ENCODE results near the gene COBL. TPM values are rescaled to one million over a fixed set of nuclear protein-coding genes. Genes with fewer than 3 reads are reported as not detected.
A peak's percentile ranks its signal among the peaks of the same experiment; 100 is the strongest.

The COBL gene
- total RNA-seq, 4 donors from 2014 or later = 50.2 to 156 (median 65.1) TPM

DNA sequence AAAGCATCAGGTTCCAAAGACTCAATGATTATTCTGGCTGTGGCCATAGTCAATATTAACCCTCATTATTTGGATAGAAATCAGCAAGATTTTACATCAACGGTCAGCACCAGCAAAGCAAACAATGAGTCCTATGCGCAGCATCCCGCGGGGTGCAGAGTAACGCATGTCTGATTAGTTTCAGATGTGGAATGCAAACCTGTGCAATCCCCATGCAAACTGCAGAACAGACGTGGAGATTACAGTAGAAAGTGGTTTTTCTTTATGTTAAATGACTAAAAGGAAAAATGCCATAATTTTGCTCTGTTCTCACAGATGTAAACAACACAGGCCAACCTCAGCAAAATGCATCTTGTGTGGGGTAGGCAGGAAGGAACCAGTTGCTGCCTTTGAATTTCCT, 275.8 kb downstream of the COBL start:
- no peaks in the 10 kb centered on the region for H3K4me1 ChIP-seq
- no peak for DNase-seq (ENCODE audit: low spot score in 2 of 2)
- peaks cover 4% of the 10 kb centered on the region for H3K36me3 ChIP-seq
- TF ChIP-seq EP300 (IDR thresholded peaks at IDR 0.05) (no peak), POLR2AphosphoS5 (IDR thresholded peaks at IDR 0.05) (no peak), POLR2A (IDR thresholded peaks at IDR 0.05) (no peak)
- TF ChIP-seq, protein P1, sequence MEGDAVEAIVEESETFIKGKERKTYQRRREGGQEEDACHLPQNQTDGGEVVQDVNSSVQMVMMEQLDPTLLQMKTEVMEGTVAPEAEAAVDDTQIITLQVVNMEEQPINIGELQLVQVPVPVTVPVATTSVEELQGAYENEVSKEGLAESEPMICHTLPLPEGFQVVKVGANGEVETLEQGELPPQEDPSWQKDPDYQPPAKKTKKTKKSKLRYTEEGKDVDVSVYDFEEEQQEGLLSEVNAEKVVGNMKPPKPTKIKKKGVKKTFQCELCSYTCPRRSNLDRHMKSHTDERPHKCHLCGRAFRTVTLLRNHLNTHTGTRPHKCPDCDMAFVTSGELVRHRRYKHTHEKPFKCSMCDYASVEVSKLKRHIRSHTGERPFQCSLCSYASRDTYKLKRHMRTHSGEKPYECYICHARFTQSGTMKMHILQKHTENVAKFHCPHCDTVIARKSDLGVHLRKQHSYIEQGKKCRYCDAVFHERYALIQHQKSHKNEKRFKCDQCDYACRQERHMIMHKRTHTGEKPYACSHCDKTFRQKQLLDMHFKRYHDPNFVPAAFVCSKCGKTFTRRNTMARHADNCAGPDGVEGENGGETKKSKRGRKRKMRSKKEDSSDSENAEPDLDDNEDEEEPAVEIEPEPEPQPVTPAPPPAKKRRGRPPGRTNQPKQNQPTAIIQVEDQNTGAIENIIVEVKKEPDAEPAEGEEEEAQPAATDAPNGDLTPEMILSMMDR (IDR thresholded peaks at IDR 0.05) = no peak
- H3K9me3 ChIP-seq = no peaks in the 10 kb centered on the region
- H3K4me3 ChIP-seq = no peak overlapping the region
- WGBS = 61% methylated on average over 6 of the region's 6 CpGs
- H3K27me3 ChIP-seq = no peaks in the 10 kb centered on the region
- H3K27ac ChIP-seq = no peak overlapping the region

DNA sequence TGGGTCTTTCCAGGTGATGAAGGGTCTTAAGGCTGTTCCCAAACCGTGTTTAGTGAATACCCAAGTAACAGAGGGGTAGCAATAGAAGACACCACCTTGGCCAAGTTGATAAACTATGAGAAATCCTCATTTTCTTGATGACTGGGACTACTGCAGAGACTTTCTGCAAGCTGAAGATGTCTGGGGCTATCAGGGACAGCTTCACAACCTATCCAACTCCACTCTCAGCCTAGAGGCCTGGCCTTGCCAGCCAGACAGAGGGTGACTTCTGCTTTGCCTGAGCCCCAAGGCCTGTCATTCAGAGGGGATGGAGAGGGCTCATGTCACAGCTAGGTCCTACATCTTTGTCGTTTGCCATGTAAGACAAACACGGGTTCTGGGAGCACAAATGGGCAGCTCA, 278.0 kb downstream of the COBL start:
- H3K4me3 ChIP-seq = no peak overlapping the region
- no peaks in the 10 kb centered on the region for H3K27me3 ChIP-seq
- H3K4me1 ChIP-seq = no peaks in the 10 kb centered on the region
- no peak for DNase-seq (ENCODE audit: low spot score in 2 of 2)
- peaks cover 4% of the 10 kb centered on the region for H3K36me3 ChIP-seq
- H3K27ac ChIP-seq = no peak overlapping the region
- 90% methylated on average over 3 of the region's 3 CpGs for WGBS
- TF ChIP-seq, protein P1 (IDR thresholded peaks at IDR 0.05) = no peak
- no peak for TF ChIP-seq POLR2AphosphoS5 (IDR thresholded peaks at IDR 0.05)
- no peaks in the 10 kb centered on the region for H3K9me3 ChIP-seq

GRCh38 chr7:51035716-51036115, 280.9 kb downstream of the COBL start:
- H3K4me1 ChIP-seq = no peaks in the 10 kb centered on the region
- WGBS = 79% methylated on average over 8 of the region's 8 CpGs
- no peaks in the 10 kb centered on the region for H3K27me3 ChIP-seq
- peaks cover 4% of the 10 kb centered on the region for H3K36me3 ChIP-seq
- no peak for TF ChIP-seq POLR2A (IDR thresholded peaks at IDR 0.05)
- TF ChIP-seq POLR2AphosphoS5 (IDR thresholded peaks at IDR 0.05) = no peak
- TF ChIP-seq, protein P1 (IDR thresholded peaks at IDR 0.05) = no peak
- no peak for TF ChIP-seq EP300 (IDR thresholded peaks at IDR 0.05)
- H3K27ac ChIP-seq = no peak overlapping the region
- H3K9me3 ChIP-seq = no peaks in the 10 kb centered on the region
- no peak for DNase-seq (ENCODE audit: low spot score in 2 of 2)
- no peak overlapping the region for H3K4me3 ChIP-seq

- TF ChIP-seq, protein P1 (IDR thresholded peaks at IDR 0.05) = no peak
- TF ChIP-seq POLR2A (IDR thresholded peaks at IDR 0.05) (no peak), EP300 (IDR thresholded peaks at IDR 0.05) (no peak), POLR2AphosphoS5 (IDR thresholded peaks at IDR 0.05) (no peak)
- Histone ChIP-seq H3K27ac (no peak overlapping the region), H3K9me3 (no peaks in the 10 kb centered on the region), H3K4me3 (no peak overlapping the region), H3K36me3 (peaks cover 4% of the 10 kb centered on the region), H3K27me3 (no peaks in the 10 kb centered on the region), H3K4me1 (no peaks in the 10 kb centered on the region)
- WGBS = 45% methylated on average over 10 of the region's 10 CpGs
- DNase-seq (ENCODE audit: low spot score in 2 of 2) = peak in 1 of 2 donors; percentile 37
These were observed 281.9 kb downstream of the COBL start for GRCh38 chr7:51034521-51035264.

- peak in 1 of 2 donors; percentile 57 for DNase-seq (ENCODE audit: low spot score in 2 of 2)
- WGBS = 76% methylated on average over 6 of the region's 8 CpGs
These were observed 282.7 kb downstream of the COBL start for GRCh38 chr7:51033727-51034520.

More at GRCh38 chr7:51033727-51034520, 282.7 kb downstream of the COBL start:
- TF ChIP-seq POLR2A (IDR thresholded peaks at IDR 0.05) (no peak), EP300 (IDR thresholded peaks at IDR 0.05) (no peak)
- TF ChIP-seq, protein P1 (IDR thresholded peaks at IDR 0.05) = no peak
- H3K36me3 ChIP-seq = peaks cover 2% of the 10 kb centered on the region
- no peak overlapping the region for H3K4me3 ChIP-seq
- H3K27me3 ChIP-seq = no peaks in the 10 kb centered on the region
- no peaks in the 10 kb centered on the region for H3K9me3 ChIP-seq
- no peaks in the 10 kb centered on the region for H3K4me1 ChIP-seq
- H3K27ac ChIP-seq = no peak overlapping the region

All from suprapubic skin (tissue), 4 donors.